GM04503 (cell line): ENCODE results near the gene EFNB3.
A peak's percentile ranks its signal among the peaks of the same experiment; 100 is the strongest.

Experiments used
- DNase-seq: peaks from one replicate; pipeline ENCODE4 v3.0.0-alpha.2; 2012; ENCODE audit warnings: low read depth

EFNB3 gene

DNA sequence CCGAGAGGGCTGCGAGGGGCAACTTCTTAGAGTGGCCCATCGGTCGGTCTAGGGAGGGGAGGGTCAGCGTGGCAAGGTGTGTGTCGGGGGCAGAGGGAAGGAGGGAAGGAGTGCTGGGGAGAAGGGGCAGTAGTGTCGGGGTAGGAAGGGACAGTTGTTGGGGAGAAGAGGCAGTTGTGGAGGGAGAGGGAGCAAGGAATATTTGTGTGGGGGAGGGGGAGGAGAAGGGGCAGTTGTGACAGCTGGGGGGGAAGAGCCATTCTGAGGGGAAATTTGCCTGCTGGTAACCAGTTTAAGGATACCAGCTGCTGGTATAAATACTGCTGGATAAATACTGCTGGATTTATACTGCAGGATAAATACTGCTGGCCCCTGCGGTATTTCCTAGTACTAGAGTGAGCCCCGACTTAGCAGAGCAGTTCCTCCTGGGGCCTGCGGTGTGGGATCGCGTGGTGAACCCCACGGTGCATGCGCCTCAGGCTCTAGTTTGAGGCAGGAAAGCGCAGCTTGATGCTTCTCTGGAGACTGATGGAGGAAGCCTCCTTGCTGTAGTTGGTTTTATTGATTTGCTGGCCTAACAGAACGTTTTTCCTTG is 12.9 kb downstream of the EFNB3 start:
- DNase-seq, result no peak

DNA sequence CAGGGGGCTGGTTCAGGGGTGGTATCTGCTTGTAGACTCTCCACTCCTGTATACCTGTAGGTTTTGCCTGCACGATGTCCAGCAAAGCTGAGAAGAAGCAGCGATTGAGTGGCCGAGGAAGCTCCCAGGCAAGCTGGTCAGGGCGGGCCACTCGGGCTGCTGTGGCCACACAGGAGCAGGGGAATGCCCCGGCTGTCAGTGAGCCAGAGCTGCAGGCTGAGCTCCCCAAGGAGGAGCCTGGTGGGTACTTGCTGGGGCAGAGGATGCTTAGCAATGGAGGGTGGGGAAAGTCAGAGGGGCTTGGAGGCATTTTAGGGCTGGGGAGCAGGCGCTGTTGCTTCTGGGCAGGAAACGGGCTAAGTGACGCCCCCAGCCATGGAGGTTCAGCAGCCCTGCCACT is 14.7 kb downstream of the EFNB3 start:
- no peak for DNase-seq

DNA sequence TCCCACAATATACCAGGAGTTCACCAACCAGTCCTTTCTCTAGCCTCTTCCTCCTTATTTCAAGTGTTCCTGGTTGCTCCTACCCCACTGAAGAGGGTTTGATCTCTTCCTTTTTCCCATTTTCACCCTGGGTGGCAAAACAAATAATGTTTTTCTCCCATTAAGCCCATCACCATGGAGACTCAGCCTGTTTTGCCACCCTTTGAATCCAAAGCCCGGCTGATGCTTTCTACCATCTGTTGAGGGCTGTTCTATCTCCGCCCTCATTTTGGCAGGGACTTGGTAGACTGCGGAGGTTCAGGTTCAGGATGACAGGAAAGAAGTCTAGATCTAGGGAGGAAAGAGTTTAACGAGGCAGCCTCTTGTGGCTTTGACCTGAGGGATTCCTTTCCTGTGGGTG is 15.1 kb downstream of the EFNB3 start:
- no peak for DNase-seq

DNA sequence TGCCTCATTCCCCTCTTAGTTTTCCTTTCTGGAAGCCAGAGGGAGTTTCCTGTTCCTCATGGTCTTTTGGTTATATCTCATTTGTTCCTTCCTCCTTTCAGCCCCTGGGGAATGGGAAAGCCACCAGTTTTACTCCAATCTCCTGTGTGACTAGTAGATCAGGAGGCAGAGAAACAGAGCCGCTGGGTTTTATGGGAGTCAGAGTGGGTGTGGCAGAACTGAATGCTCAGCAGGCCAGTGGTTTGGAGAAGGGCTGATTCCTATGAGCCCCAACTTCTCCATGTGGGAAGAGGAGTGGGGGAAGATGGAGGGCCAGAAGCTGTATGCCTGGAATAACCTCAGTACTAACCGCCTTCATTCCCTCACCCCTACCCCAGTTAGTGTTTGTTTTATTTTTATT is 16.6 kb downstream of the EFNB3 start:
- DNase-seq, result no peak

DNA sequence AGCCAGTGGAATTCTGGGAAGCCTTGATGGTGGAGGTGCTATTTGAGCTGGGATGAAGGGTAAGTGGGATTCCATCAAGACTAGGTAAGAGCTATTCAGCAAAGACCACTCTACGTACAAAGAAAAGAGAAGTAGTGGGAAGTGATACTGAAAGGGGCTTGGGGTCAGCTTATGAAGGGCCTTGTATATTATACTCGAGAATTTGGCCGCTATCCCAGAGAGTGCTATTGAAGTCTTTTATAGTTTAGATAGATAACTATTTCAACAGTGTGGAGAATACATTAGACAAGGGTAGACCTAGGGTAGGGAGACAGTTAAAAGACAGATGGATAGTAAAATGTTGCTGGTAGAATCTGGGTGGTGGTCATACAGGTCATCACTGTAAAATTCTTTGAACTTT is 22.9 kb downstream of the EFNB3 start:
- no peak for DNase-seq

DNA sequence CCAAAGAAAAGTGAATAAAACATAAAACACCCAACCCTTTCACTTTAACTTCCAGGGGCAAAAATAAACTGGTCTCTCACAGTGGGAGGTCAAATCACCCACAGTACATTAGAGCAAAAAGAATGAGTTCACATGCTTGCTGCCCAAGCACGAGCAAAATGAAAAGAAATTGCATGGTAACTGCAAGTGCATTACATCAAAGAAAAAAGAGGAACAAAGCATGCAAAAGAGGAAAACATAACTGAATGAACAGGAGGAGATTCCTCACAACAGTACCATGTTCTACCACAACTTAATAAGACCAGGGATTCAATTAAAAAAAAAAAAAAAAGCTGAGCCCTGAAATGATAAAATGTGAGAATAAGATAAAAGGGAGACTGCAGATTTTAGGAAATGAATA is 24.8 kb downstream of the EFNB3 start:
- DNase-seq, result no peak

DNA sequence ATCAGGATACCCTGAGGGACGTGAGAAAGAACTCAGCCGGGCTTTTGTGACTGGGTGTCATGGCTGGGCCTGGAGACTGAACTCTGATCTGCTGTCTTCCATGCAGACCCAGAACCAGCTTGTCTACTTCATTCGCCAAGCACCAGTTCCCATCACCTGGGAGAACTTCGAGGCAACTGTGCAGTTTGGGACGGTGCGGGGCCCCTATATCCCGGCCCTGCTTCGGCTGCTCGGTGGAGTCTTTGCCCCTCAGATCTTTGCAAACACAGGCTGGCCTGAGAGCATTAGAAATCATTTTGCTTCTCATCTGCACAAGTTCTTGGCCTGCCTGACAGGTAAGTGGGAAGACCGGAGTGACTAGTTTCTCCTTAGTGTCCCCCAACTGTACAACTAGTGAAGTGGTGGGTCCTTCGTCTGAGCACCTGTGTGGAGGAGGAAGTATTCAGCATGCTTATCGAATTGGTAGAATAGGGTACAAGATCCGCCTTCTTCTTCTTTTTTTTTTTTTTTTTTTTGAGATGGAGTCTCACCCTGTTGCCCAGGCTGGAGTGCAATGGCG is 28.1 kb downstream of the EFNB3 start:
- DNase-seq, result no peak

DNA sequence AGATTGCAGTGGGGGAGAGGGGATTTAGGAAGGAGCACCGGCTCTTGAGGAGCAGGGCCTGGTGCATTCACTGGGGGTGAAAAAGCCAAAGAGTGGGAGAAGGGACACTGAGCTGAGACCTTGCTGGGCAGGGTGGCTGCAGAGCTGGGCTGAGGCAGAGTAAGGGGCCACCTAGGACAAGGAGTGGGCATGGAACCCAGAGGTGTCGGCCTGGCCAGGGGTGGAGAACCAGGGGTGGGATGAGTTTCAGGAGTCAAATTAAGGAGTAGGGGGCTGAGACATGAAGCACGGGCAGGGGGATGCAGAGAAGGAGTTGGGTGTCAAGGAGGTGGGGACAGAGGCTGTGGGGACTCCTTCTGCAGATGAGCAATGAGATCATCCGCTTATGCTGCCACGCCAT is 32.6 kb downstream of the EFNB3 start:
- no peak for DNase-seq

DNA sequence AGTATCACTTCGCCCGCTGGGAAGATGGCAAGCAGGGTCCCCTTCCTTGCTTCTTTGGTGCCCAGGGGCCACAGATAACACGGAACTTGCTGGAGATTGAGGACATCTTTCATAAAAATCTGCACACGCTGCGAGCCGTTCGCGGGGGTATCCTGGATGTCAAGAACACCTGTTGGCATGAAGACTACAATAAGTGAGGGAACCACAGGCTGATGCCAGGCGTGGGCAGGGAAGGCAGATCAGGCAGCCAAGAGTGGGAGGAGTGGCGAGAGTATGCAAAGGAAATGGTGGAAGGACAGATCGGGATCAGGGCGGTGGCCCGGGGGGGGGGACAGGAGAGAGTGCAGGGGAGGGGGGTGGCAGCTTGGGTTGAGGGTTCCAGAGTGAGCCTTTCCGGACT is 34.7 kb downstream of the EFNB3 start:
- no peak for DNase-seq

DNA sequence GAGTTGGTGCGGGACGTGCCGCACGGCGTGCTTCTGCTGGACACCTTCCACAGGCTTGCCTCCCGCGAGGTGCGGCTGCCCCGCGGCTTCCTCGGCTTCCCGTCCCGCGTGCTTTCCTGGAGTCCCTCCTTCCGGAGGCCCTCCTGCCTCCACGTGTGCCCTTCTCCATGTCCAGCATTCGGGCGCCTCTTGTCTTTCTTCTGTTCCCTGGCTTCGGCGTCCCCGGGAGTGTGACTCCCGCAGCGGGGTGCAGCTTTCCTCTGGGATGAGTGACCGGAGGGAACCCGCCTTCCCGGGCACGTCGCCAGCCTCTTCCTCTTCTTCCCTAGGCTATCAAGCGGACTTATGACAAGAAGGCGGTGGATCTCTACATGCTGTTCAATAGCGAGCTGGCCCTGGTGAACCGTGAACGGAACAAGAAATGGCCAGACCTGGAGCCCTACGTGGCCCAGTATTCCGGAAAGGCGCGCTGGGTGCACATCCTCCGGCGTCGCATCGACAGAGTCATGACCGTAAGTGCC is 35.5 kb downstream of the EFNB3 start:
- DNase-seq, result no peak

DNA sequence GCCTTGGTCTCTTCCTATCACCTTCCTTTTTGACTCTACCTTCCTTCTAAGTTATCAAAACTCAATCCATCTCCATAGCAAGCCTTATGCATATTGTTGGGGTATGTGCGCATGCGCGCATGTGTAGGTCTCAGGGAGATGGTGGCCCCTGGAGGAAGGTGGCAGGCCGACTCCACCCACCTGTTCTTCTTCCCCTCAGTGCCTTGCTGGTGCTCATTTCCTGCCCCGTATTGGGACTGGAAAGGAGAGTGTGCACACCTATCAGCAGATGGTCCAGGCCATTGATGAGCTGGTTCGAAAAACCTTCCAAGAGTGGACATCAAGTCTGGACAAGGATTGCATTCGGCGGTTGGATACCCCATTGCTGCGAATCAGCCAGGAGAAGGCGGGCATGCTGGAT is 37.7 kb downstream of the EFNB3 start:
- no peak for DNase-seq

DNA sequence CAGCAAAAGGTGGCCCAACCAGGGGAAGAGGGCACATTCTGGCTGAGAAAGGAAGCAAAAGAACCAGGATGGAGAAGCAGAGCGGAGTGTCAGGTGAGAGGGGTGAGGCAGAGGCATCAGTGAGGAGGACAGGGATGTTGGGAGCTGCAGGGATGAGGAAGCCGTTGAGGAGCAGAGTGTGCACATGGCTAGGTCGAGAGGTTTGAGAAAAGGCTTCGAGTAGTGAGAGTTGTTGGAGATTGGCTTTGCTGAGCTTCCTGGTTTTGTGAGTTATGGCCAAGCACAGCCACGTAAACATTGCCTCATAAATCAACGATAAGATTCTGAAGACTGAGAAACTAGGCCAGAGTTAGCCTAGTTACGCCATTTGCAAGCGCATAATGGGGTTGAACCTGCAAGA is 39.4 kb downstream of the EFNB3 start:
- DNase-seq, result no peak

DNA sequence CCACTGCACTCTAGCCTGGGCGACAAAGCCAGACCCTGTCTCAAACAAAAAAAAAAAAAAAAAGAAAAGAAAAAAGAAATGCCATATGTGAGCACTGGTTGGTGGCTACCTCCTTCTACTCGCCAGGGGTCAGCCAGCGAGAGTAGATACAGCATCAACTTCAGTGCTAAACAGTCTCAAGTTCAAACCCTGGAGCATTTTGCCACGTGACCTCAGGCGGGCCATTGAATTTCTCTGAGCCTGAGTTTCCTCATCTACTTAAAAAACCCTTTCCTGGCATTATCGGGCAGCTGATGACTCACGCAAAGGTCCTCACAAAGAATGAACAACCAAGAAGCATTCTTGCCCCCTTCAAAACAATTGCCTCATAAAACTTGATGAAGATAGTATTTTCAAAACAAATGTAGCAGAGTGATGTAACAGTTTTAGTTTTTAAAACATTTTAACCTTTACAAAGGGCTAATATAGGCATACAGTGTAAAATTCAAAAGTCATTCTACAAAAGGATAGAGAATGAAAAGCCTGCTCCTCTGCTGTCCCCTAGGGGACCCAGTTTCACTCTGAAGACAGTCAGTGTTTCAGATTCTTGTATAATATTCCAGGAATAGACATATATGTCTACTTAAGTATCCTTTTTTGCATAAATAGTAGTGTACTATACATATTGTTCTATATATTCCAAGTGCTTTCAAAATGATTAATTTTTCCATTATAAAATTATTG is 40.9 kb downstream of the EFNB3 start:
- peak; percentile 73 for DNase-seq

DNA sequence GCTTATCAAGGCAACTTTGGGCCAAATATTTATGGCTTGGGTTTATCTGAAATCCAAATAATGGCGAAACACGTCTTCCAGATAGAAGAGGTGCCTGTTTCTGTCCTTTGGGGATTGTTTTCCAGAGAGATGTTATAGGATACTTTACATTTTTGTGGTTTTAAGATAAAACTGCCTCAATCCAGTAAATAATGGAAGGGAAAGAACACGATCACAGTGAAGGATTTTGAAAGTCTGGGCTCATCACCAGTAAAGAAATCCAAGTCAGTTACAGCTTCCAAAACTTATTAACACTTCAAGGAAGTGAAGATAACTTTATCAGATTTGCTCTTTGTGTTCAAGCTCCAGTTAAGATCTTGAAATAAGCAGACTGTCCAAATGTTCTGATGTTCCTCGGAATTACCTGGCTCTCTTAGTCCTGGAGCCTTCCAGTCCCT is 42.7 kb downstream of the EFNB3 start:
- peak; percentile 37 for DNase-seq

DNA sequence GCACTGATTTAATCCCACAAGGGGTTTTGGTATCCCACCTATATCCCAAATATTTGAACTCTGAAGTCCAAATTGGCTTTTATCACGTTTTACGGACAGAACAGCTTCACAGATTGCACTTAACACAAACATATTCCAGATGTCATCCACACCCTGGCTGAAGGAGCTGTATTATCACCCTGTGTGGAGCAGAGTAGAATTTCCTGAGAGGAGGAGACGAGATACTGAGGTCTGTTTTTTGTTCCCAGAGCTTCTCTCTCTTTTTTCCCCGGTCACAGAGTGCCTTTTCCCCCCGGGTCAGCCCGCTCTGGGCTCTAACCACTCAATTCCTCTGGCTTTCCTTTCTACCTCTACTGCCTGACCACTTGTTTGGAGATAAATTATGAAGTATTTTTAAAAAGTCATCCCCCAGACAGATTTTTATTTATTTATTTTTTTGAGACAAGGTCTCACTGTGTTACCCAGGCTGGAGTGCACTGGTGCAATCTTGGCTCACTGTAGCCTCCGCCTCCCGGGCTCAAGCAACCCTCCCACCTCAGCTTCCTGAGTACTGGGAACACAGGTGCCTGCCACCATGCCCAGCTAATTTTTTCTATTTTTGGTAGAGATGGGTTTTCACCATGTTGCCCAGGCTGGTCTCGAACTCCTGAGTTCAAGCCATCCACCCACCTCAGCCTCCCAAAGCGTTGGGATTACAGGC is 43.2 kb downstream of the EFNB3 start:
- DNase-seq, result no peak

DNA sequence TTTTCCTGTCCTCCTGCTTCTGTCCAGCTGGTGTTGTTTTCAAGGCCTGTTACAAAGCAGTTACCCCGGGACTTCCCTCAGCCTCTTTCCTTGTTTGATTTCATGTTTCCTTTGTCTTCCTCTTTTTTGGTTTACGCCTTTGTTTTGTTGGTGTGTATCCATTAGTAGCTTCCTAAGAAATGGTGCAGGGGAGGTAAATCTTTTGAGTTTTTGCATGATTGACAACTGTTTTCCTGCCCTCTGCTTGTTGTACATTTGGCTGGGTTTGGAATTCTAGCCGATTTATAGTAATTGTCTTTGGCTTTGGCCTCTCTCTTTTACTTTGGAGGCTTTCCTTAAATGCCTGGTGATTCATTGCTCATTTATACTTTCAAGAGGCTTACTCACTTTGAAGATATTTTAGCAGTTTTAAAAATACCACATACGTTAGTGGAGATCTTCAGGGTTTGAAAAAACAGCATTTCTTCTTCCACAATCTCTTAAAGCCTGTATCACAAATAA is 45.4 kb downstream of the EFNB3 start:
- DNase-seq, result peak; percentile 72

DNA sequence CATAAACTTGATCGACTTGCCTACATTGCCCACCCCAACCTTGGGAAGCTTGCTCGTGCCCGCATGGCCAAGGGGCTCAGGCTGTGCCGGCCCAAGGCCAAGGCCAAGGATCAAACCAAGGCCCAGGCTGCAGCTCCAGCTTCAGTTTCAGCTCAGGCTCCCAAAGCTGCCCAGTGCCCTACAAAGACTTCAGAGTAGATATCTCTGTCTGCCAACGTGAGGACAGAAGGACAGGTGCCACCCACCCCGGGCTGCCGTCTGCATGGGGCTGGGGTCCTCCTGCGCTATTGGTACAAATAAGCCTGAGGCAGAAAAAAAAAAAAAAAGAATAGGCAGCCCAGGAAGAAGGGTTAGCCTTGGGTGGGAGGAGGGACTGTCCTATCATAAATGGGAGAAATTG is 49.7 kb downstream of the EFNB3 start:
- DNase-seq, result no peak

DNA sequence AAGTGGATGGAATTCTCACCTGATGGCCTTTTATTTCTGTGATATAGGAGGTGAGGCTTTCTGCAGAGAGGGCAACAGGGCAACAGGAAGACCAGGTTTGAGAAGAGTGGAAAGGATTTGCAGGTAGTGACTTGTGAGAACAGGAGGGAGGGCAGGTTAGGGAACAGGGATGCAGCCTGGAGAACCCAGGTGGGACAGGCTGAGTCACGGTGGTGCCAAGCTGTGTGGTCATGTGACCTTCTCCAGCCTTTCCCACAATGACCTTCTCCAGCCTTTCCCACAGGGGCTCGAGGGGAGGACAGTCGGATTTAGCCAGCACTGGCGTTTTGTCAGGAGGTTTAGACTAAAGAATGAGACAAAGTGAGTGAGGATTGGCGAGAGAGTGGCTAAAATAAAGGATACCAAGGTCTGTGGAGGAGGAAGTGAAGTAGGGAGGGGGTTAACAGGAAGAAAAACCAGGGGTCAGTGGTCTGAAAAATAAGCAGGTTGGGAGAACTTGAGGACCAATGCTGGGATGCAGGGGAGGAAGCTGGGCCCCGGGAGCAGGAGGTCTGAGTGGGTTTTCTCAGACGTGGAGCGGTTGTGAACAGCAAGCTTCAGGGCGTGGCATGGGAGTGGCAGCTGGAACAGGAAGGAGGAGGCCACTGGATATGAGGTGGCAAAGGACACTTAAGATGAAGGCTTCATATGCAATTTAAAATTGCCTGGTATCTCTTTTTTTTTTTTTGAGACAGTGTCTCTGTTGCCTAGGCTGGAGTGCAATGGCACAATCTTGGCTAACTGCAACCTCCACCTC is 50.3 kb downstream of the EFNB3 start:
- DNase-seq, result no peak

DNA sequence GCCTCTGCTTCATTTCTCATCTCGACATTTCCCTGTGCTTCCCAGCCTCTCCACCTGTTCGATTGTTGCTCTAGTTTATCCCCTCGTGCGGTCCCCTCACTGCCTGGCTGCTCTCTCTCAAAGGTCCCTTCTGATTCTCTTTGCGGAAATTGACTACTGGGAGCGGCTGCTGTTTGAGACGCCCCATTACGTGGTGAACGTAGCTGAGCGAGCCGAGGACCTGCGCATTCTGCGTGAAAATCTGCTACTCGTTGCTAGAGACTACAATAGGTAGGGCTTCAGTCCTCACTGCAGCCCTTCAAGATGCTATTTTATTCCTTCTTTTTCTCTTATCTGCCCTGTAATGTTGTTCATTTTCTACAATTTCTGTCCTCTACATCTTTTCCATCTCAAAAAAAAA is 52.0 kb downstream of the EFNB3 start:
- DNase-seq, result no peak
